Muscle layer of duodenum (tissue), 2 donors: ENCODE measurements around the gene SUN5.
"Not testable (repeated sequence)": the region's sequence is repeated elsewhere in the genome, so short reads cannot be mapped to it uniquely, and the experiment has no call there.

Experiments
- H3K27ac ChIP-seq: one replicate; pipeline ENCODE4 v1.7.0; 2013; ENCODE audit warnings: mild to moderate bottlenecking, low read length
- H3K27me3 ChIP-seq: one replicate; pipeline ENCODE4 v1.7.0; 2013; ENCODE audit warnings: low read depth, mild to moderate bottlenecking, control low read depth, low read length
- H3K36me3 ChIP-seq, 2 donors: one replicate each; pipeline ENCODE4 v1.7.0; 2013; ENCODE audit warnings: low read length in 2 of 2, control low read depth in 1 of 2, mild to moderate bottlenecking in 1 of 2; ENCODE audit not compliant: insufficient read depth in 2 of 2, control insufficient read depth in 1 of 2
- H3K4me1 ChIP-seq, 2 donors: one replicate each; pipeline ENCODE4 v1.7.0; 2013; ENCODE audit warnings: low read length in 2 of 2, mild to moderate bottlenecking in 2 of 2, control low read depth in 1 of 2, moderate library complexity in 1 of 2; ENCODE audit not compliant: insufficient read depth in 2 of 2, control insufficient read depth in 1 of 2
- H3K4me3 ChIP-seq, 2 donors: one replicate each; pipeline ENCODE4 v1.7.0; 2013; ENCODE audit warnings: low read length in 2 of 2, low read depth in 1 of 2, mild to moderate bottlenecking in 1 of 2
- H3K9me3 ChIP-seq, 2 donors: one replicate each; pipeline ENCODE4 v1.7.0; 2013; ENCODE audit warnings: low read length in 2 of 2, control low read depth in 1 of 2, mild to moderate bottlenecking in 1 of 2; ENCODE audit not compliant: control insufficient read depth in 1 of 2
- donor health status: healthy.

The SUN5 gene

GRCh38 chr20:32976746-32977145, 27.5 kb downstream of the SUN5 start:
- Histone ChIP-seq H3K36me3 (no peaks in the 10 kb centered on the region), H3K9me3 (peaks cover 0 to 2% of the 10 kb centered on the region in 2 donors), H3K27ac (no peak overlapping the region), H3K27me3 (no peaks in the 10 kb centered on the region), H3K4me1 (no peaks in the 10 kb centered on the region), H3K4me3 (no peak overlapping the region)

- Histone ChIP-seq H3K9me3 (peaks cover 0 to 2% of the 10 kb centered on the region in 2 donors), H3K27ac (no peak overlapping the region), H3K4me1 (no peaks in the 10 kb centered on the region), H3K27me3 (no peaks in the 10 kb centered on the region), H3K36me3 (no peaks in the 10 kb centered on the region), H3K4me3 (no peak overlapping the region)
Observed at GRCh38 chr20:32975698-32976674, 28.2 kb downstream of the SUN5 start.

GRCh38 chr20:32975121-32975520, 29.1 kb downstream of the SUN5 start:
- H3K36me3 ChIP-seq, H3K4me1 ChIP-seq: not testable (repeated sequence)

GRCh38 chr20:32974204-32975064, 29.8 kb downstream of the SUN5 start:
- not testable (repeated sequence) for H3K36me3 ChIP-seq, H3K9me3 ChIP-seq, H3K27me3 ChIP-seq, H3K27ac ChIP-seq, H3K4me3 ChIP-seq, H3K4me1 ChIP-seq

More at GRCh38 chr20:32975121-32975520, 29.1 kb downstream of the SUN5 start:
- not testable (repeated sequence) for H3K27me3 ChIP-seq, H3K27ac ChIP-seq, H3K4me3 ChIP-seq, H3K9me3 ChIP-seq

GRCh38 chr20:32973077-32973717, 31.0 kb downstream of the SUN5 start:
- no peaks in the 10 kb centered on the region for H3K36me3 ChIP-seq
- no peaks in the 10 kb centered on the region for H3K4me1 ChIP-seq
- H3K9me3 ChIP-seq, result peaks cover 0 to 2% of the 10 kb centered on the region in 2 donors
- H3K4me3 ChIP-seq, result no peak overlapping the region
- H3K27ac ChIP-seq, result no peak overlapping the region
- H3K27me3 ChIP-seq, result no peaks in the 10 kb centered on the region

GRCh38 chr20:32972181-32973076, 31.8 kb downstream of the SUN5 start:
- Histone ChIP-seq H3K4me1 (no peaks in the 10 kb centered on the region), H3K4me3 (no peak overlapping the region), H3K9me3 (peaks cover 0 to 2% of the 10 kb centered on the region in 2 donors), H3K36me3 (no peaks in the 10 kb centered on the region), H3K27me3 (no peaks in the 10 kb centered on the region), H3K27ac (no peak overlapping the region)

- Histone ChIP-seq H3K36me3 (no peaks in the 10 kb centered on the region), H3K27me3 (no peaks in the 10 kb centered on the region), H3K4me3 (no peak overlapping the region), H3K9me3 (peaks cover 0 to under 1% of the 10 kb centered on the region in 2 donors), H3K27ac (no peak overlapping the region), H3K4me1 (no peaks in the 10 kb centered on the region)
Observed at GRCh38 chr20:32971703-32972161, 32.5 kb downstream of the SUN5 start.

- Histone ChIP-seq H3K4me1 (no peaks in the 10 kb centered on the region), H3K27ac (no peak overlapping the region), H3K9me3 (no peaks in the 10 kb centered on the region), H3K27me3 (no peaks in the 10 kb centered on the region), H3K4me3 (no peak overlapping the region), H3K36me3 (no peaks in the 10 kb centered on the region)
Observed at GRCh38 chr20:32970973-32971300, 33.3 kb downstream of the SUN5 start.

- H3K4me1 ChIP-seq, result no peaks in the 10 kb centered on the region
- H3K27ac ChIP-seq, result no peak overlapping the region
- H3K36me3 ChIP-seq, result no peaks in the 10 kb centered on the region
- H3K9me3 ChIP-seq, result no peaks in the 10 kb centered on the region
- no peak overlapping the region for H3K4me3 ChIP-seq
- no peaks in the 10 kb centered on the region for H3K27me3 ChIP-seq
Observed at GRCh38 chr20:32970115-32970972, 33.9 kb downstream of the SUN5 start.
